Measurements from ENCODE around the gene RNF213.
"Not testable (repeated sequence)": the region's sequence is repeated elsewhere in the genome, so short reads cannot be mapped to it uniquely, and the experiment has no call there.

Gene RNF213

GRCh38 chr17:80272366-80272765, 11.7 kb downstream of the RNF213 start:
- DNase-seq, result no peak

DNA sequence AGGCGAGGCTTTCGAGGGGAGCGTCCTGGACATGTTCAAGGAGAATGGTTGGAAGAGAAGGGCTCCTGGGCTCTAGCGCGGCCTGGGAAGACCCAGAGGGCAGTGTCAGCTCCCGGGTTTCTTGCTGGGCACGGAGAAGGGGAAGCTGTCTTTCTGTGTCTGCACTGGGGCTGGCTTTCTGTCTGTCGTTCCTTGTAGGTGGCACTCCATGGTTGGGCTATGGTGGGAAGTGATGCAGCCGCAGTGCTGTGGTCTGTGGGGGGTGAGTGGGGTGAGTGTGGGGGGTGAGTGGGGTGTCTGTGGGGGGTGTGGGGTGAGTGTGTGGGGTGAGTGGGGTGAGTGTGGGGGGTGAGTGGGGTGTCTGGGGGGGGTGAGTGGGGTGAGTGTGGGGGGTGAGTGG, 13.7 kb downstream of the RNF213 start:
- no peak for DNase-seq

DNA sequence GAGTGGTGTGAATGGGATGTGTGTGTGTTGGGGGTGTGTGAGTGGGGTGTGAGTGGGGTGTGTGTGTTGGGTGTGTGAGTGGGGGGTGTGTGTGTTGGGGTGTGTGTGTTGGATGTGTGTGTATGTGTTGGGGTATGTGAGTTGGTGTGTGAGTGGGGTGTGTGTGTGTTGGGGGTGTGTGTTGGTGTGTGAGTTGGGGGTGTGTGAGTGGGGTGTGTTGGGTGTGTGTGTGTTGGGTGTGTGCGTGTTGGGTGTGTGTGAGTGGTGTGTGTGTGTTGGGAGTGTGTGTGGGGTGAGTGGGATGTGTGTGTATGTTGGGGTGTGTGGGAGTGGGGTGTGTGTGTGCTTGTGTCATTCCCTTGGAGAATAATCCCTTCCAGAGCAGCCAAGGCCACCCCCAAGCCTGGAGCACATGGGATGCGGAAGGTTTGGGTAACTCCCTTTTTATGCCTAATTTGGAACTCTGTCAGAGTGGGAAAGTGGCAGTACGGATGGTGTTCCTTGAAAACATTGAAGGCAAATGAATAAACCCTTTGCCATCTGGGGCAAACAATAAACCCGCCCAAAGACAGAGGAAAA, 14.3 kb downstream of the RNF213 start:
- no peak for DNase-seq

GRCh38 chr17:80275857-80276256, 15.2 kb downstream of the RNF213 start:
- not testable (repeated sequence) for DNase-seq

DNA sequence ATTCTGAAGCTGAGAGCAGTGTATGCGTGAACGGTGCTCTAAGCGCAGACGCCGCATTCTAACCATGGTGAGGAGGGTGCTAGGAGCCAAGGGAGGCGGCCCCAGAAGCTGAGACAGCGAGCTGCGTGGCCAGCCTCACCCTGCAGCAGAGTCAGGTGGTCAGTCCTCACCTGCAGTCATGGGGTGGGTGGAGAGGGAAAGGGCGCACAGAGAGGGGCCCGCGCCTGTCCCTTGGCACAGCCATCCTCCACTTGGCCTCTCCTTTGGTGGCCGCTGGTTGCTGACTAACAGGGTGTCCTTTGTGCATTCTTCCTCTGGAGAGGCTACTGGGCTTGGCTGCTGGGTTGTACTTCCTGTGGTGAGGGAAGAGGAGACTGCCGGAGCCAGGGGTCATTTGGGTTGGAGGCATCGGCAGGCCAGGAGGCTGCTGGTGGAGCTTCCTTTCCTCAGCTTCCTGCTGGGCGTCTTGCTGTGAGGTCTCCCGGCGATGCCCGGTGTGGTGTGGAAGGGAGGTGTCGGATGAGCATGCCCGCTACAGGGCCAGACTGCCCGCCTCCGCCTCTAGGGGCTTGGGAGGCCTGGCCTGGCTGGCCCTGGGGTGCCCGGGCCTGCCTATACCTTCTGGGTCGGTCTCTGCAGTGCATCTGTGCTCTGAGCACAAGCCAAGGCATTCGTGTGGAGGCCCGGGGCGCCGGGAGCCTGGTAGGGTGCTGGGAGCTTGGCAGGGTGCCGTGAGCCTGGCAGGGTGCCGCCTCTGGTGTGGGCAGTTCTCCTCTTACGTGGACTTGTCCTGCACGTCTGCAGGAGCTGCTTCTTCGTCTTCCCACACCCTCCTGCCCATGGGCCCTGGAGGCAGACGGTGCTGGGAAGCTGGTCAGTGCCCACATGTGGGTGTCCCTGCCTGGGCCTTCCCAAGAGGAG, 17.4 kb downstream of the RNF213 start:
- no peak for DNase-seq

DNA sequence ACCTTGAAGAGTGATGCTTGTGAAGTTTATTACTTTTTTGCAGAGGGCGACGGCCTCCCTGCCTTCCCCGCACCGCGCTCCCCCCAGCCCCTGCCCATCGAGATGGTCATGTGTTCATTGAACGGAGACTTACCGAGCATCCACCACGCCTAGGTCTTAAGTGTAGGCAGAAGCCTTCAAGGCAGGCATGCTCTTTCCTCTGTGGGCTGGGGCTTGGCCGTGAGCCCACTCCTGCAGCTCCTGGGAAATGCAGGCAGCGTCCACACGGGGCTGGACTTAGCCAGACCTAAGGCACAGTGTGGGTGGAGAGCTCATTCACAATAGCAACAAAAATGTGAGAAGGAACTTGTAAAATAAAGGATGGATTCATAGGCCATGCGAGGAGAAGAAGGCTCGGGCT, 19.2 kb downstream of the RNF213 start:
- DNase-seq, result no peak

- no peak for DNase-seq
Observed at GRCh38 chr17:80281516-80281915, 20.9 kb downstream of the RNF213 start.

- DNase-seq, result no peak
Observed at GRCh38 chr17:80283116-80283852, 22.6 kb downstream of the RNF213 start.

DNA sequence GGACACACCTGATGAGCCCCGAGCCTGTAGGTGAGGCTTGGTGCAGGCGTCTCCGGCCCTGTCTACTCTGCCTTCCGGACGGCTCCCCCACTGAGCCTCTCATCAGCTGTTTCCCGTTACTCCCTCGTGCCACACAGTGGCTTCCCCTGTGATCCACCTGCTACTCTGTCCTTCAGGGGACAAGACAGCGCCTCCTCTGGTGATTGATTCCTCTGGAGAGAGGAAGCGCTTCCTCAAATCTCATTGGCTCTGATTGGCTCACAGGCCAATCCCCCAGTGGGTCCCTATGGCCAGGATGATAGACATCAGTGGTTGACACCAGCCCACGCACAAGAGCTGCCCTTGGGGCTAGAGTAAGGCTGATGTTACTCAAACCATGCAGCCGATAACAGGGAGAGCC, 24.0 kb downstream of the RNF213 start:
- peak in 2 of 5 experiments; percentile 17 to 21 for DNase-seq

DNA sequence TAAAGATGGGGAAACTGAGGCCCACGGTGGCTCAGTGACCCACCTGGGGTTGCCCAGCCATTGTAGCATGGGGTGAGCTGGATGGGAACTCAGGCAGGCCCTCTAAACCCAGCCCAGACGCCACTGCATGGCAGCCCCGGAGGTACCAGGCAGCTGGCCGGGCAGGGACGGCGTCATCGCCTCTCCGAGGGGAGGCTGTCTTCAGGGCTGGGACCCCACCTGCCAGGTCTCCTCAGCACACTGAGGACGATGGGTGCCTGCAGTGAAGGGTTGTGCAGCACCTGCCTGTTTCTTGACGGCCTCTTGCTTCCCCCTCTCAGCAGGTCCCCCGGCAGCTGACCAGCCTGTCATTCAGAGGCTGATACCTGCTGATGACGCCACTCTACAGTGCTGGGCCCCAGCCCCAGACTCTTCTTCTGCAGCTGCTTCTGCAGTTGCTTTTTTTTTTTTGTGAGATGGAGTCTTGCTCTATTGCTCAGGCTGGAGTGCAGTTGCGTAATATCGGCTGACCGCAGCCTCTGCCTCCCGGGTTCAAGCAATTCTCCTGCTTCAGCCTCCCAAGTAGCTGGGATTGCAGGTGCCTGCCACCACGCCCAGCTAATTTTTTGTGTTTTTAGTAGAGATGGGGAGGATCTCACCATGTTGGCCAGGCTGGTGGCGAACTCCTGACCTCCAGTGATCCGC, 24.7 kb downstream of the RNF213 start:
- no peak for DNase-seq

- DNase-seq, result no peak
Observed at GRCh38 chr17:80286638-80286960, 25.9 kb downstream of the RNF213 start.

DNA sequence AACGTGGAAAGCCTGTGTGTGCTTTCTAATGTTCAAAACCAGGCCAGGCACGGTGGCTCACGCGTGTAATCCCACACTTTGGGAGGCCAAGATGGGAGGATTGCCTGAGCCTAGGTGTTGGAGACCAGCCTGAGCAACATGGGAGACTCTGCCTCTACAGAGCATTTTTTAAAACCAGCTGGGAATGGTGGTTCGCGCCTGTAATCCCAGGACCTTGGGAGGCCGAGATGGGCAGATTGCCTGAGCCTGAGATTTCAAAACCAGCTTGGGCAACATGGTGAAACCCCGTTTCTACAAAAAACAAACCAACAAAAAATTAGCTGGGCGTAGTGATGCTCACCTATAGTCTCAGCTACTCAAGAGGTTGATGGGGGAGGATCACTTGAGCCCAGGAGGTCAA, 26.4 kb downstream of the RNF213 start:
- DNase-seq, result no peak

DNA sequence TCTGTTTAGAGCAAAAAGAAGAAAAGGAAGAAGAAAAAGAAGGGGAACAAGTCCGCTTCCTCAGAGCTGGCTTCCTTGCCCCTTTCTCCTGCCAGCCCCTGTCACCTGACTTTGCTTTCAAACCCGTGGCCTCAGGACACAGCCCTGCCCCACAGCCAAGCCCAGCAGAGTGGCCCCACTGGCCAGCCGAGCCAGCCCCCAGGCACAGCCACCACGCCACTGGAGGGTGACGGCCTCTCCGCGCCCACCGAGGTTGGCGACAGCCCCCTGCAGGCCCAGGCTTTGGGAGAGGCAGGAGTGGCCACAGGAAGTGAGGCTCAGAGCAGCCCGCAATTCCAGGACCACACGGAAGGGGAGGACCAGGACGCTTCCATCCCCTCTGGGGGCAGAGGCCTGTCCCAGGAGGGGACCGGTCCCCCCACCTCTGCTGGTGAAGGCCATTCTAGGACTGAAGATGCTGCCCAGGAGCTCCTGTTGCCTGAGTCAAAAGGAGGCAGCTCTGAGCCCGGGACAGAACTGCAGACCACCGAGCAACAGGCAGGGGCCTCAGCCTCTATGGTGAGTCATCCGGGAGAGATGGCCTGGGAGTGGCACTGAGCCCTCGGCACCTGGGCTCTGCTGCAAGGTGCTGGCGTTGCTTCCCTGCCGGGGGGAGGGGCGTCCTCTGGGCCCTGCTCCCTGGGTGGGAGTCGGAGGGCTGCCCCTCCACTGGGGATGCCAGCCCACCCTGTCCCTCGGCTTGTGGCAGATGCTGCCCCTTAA, 27.3 kb downstream of the RNF213 start:
- no peak for DNase-seq

GRCh38 chr17:80289616-80290015, 29.0 kb downstream of the RNF213 start:
- no peak for DNase-seq

GRCh38 chr17:80290156-80290555, 29.5 kb downstream of the RNF213 start:
- DNase-seq, result no peak

DNA sequence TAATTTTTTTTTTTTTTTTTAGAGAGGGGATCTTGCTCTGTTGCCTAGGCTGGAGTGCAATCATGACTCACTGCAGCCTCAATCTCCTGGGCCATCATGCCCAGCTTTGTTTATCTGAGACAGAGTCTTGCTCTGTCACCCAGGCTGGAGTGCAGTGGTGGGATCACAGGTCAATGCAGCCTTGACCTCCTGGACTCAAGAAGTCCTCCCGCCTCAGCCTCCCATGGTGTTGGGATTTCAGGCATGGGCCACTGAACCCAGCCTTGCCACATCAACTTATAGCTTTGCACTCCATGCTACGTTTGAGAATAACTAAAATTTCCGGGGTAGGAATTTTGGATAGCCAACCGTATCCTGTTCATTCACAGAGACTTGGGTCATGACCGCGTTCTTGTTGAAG, 30.6 kb downstream of the RNF213 start:
- DNase-seq, result no peak

DNA sequence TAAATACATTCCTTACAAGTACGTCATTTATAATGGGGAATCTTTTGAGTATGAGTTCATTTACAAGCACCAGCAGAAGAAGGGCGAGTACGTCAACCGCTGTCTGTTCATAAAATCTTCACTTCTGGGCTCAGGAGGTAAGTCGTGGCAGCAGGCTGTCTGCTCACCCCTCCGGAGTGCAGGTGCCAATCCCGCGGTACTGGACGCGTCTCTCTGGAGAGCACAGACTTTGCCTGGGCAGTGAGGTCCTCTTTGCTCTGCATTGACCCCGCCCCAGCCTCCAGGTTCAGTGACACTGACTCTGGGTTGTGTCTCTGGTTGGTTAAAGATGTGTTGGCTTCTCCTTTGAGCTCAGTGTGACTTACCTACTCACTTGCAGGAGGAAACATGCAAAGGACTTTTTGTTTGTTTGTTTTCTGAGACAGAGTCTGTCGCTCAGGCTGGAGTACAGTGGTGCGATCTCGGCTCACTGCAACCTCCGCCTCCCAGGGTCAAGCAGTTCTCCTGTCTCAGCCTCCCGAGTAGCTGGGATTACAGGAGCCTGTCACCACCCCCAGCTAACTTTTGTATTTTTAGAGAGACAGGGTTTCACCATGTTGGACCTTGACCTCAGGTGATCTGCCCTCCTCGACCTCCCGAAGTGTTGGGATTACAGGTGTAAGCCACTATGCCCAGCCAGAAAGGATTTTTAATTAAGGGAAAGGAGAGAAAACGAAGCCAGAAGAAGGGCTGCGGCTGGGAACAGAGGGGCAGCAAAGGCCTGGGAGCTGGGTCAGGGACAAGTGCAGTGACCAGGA, 31.2 kb downstream of the RNF213 start:
- DNase-seq, result no peak

DNA sequence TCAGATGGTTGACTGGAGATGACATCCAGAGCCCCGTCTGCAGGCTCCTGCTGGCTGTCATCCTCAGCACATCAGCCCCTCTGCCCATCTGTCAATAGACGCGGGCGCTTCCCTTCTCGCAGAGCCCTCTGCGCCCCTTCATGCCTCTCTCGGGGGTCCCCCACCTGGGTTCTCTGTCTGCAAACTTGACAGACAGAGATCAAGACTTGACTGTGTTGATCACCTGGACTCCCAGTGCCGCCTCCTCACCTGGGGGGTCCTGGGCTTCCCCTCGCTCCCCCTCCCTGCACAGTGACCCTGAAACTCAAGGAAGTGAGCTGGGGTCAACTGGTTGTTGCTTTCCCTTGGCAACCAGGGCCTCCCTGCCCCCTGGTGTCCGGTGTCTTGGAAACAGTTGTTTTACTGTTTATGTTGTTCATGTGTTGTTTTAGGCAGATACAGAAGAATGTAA, 31.9 kb downstream of the RNF213 start:
- DNase-seq, result no peak

DNA sequence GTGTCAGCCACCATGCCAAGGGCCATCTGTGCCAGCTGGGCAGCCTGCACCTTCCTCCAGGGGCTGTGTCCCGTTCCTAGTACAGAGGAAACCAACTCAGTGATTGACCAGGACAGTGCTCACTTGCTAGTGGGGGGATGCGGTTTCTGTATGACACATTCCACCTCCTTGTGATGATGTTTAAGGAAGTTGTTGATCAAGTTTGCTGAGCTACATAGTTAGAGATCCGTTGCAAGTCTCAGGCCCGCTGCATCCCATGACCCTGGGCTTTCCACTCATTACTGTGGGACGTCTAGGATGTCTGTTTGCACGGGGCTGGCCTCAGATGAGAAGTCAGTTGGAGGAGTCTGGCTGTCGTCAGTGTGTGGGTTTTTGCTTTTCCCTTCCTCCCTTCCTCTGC, 33.6 kb downstream of the RNF213 start:
- no peak for DNase-seq

GRCh38 chr17:80294653-80295052, 34.0 kb downstream of the RNF213 start:
- no peak for DNase-seq

DNA sequence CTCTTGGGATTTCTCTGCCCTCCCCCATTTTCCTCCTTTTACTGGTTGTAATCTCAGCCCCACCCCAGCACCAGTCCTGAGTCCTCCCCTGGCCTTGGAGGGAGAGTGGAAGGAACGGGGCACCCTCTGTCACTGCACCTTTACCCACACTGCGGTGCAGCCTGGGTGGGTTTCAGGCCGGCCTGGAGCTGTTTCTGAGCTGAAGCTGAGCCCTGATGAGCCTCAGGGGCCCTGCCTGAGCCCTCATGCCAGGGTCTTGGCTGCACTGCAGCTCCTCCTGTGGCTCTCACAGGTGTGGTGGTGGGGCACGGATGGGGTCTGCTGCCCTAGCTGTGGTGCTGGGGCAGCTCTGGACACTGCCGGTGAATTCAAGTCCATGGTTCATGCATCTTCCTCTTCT, 34.5 kb downstream of the RNF213 start:
- no peak for DNase-seq

- DNase-seq, result no peak
Observed at GRCh38 chr17:80295559-80295958, 34.9 kb downstream of the RNF213 start.

All from T-helper 2 cell (primary cell).